IMR-90 (cell line): ENCODE results near the gene IFI35. TPM values are rescaled to one million over a fixed set of nuclear protein-coding genes. Genes with fewer than 3 reads are reported as not detected.

ENCODE experiments used
- MAFK ChIP-seq: IDR thresholded peaks from 2 replicates; pipeline ENCODE4 v1.6.1; 2012; ENCODE audit warnings: low read depth, low read length, improper control_type of control experiment
- MXI1 ChIP-seq: IDR thresholded peaks from 2 replicates; pipeline ENCODE4 v1.6.1; 2012; ENCODE audit warnings: low read depth, mild to moderate bottlenecking, low read length, moderate library complexity, borderline replicate concordance
- polyA plus RNA-seq, 3 experiments: library from polyadenylated mRNA; depleted of rRNA; stranded (reverse); fragments of >200 nt; gene quantifications; 2 replicates each; pipeline ENCODE4 v1.2.3, GENCODE V29; 2012; ENCODE audit warnings: low replicate concordance in 1 of 3
- total RNA-seq: library from RNA; depleted of rRNA; stranded (reverse); fragments of >200 nt; gene quantifications from 2 replicates; pipeline ENCODE4 v1.2.3, GENCODE V29; 2012
- TF ChIP-seq, protein P1 (sequence below): fragments of 150-350 bp; IDR thresholded peaks from 2 replicates; pipeline ENCODE4 v1.6.1; 2017; ENCODE audit warnings: mild to moderate bottlenecking, antibody characterized with exemption, low read length, low read depth

The IFI35 gene
- total and polyA plus RNA-seq, 2 of the 4 experiments (the other 2 are of a cell fraction), result 15.8 to 17.0 TPM

DNA sequence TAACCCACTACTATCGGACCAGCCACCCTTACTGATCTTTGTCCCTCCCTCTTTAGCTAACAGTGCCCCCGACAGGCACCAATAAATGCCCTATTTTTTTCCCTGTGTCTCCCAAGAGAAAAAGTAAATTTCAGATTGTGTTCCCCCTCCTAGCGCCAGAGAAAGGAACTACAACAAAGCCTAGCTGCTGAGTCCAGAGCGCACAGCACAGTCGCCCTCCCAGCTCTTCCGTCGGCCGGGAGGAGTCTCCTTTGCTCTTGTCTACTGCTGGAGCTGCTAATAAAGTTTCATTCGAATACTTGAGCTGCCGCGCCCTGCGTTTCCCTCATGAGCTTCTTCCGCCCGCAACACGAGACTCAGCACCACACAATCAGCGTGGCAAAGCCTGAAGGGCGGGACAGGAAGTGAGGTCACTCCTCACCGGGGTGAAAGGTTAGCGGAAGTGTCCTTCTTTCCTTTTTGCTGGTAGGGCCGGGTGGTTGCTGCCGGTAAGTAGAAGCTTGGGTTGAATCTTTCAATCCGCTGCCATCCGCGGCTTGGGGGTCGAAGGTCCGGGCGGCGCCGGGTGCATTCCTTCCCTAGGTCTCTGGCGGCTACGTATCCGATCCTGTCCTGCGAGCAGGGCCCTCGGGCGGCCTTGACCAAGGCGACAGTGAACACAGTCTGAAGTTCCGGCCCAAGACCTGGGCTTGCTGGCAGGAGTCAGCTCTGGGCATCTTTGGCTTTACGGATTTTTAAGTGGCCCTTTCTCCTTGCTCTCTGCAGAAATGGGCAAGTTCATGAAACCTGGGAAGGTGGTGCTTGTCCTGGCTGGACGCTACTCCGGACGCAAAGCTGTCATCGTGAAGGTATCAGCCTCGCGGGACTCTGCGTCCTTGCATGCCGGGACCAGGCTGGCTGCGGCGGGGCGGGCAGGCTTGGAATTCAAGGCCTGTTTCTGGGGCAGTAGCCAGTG, 8.3 kb upstream of the IFI35 start, which contains the start of gene RPL27 (continued):
- TF ChIP-seq MAFK, result peak; percentile 43; the same call in 1 of the 2 replicates
- peak; percentile 96 for TF ChIP-seq MXI1
- TF ChIP-seq, protein P1, sequence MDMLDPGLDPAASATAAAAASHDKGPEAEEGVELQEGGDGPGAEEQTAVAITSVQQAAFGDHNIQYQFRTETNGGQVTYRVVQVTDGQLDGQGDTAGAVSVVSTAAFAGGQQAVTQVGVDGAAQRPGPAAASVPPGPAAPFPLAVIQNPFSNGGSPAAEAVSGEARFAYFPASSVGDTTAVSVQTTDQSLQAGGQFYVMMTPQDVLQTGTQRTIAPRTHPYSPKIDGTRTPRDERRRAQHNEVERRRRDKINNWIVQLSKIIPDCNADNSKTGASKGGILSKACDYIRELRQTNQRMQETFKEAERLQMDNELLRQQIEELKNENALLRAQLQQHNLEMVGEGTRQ, result peak; percentile 76
